GM19438 (cell line): ENCODE results near the gene KLC4.

ENCODE experiments used
- ATAC-seq: cut with Tn5 transposase; IDR thresholded peaks from one replicate; pipeline ENCODE4 v1.9.1; 2021; ENCODE audit warnings: low read depth; ENCODE audit not compliant: unreplicated experiment

KLC4 gene

GRCh38 chr6:43120944-43121913, 61.8 kb downstream of the KLC4 start:
- no peak for ATAC-seq

GRCh38 chr6:43122146-43122545, 62.7 kb downstream of the KLC4 start:
- ATAC-seq: no peak

GRCh38 chr6:43123461-43124314, 64.3 kb downstream of the KLC4 start:
- ATAC-seq: no peak

- no peak for ATAC-seq
These were observed 65.0 kb downstream of the KLC4 start for GRCh38 chr6:43124481-43124880.
